Activated CD8-positive, alpha-beta memory T cell treated with anti-CD3 and anti-CD28 coated beads, Interleukin-2, amount 10 ng/mL, durations not matched to agents 7 days and 5 days (primary cell): ENCODE measurements around the gene SETX. TPM values are rescaled to one million over a fixed set of nuclear protein-coding genes. Genes with fewer than 3 reads are reported as not detected.

Experiments used
- total RNA-seq, 2 experiments: library from RNA; stranded (reverse); gene quantifications; one replicate each; pipeline ENCODE4 v1.2.3, GENCODE V29; 2021

The SETX gene
- total RNA-seq, 2 experiments from 2014 or later, result 58.8 to 70.5 TPM

Other genes starting within 250 kb of the SETX start
- gene NTNG2, start 192.9 kb downstream of the SETX start, total RNA-seq, result 10 to 100 TPM in 1 of 2 experiments, 1 to 10 TPM in 1; 7.9 to 14.5 TPM
- 10 to 100 TPM; 29.7 to 30.0 TPM for gene TTF1, start 51.9 kb upstream of the SETX start, total RNA-seq
- gene CFAP77, start 55.2 kb upstream of the SETX start, total RNA-seq, result not detected
- not detected for gene BARHL1, start 227.6 kb upstream of the SETX start, total RNA-seq